DND-41 (cell line): ENCODE data around the gene COL2A1.

Source experiments
- EZH2 ChIP-seq: IDR thresholded peaks from 3 replicates; pipeline ENCODE4 v1.6.1; 2012; ENCODE audit warnings: borderline replicate concordance, low read depth, mild to moderate bottlenecking, moderate library complexity, low read length, inconsistent platforms; ENCODE audit not compliant: severe bottlenecking
- TF ChIP-seq, protein P1 (sequence below): IDR thresholded peaks from 2 replicates; pipeline ENCODE4 v1.5.1; 2012; ENCODE audit warnings: borderline replicate concordance, low read length, moderate library complexity, mild to moderate bottlenecking; ENCODE audit not compliant: poor library complexity, severe bottlenecking; ENCODE audit errors: extremely low read depth

DNA sequence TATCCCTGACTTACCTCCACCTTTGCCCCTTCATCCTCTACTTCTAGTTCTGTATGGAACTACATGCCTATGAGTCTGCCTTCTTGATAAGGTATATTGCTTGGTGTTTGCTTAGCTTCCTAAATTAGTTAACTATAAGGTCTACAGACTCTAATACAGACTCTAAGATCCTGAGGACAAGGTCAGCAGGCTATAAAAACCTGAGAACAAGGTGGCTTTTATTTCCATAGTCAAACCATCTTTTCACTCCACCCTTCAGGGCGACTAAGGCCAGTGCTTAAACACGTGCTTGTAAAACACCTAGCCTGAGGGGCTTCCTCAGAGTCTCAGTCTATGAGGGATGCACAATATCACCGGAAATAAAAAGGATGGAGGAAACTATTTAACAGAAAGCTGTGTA, 36.1 kb upstream of the COL2A1 start:
- TF ChIP-seq, protein P1, sequence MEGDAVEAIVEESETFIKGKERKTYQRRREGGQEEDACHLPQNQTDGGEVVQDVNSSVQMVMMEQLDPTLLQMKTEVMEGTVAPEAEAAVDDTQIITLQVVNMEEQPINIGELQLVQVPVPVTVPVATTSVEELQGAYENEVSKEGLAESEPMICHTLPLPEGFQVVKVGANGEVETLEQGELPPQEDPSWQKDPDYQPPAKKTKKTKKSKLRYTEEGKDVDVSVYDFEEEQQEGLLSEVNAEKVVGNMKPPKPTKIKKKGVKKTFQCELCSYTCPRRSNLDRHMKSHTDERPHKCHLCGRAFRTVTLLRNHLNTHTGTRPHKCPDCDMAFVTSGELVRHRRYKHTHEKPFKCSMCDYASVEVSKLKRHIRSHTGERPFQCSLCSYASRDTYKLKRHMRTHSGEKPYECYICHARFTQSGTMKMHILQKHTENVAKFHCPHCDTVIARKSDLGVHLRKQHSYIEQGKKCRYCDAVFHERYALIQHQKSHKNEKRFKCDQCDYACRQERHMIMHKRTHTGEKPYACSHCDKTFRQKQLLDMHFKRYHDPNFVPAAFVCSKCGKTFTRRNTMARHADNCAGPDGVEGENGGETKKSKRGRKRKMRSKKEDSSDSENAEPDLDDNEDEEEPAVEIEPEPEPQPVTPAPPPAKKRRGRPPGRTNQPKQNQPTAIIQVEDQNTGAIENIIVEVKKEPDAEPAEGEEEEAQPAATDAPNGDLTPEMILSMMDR: no peak
- TF ChIP-seq EZH2: no peak
